ENCODE results near the gene EHMT1.

The EHMT1 gene

GRCh38 chr9:137646341-137646740 lies 27.5 kb downstream of the EHMT1 start:
- TF ChIP-seq FOXP2 (optimal IDR thresholded peaks at IDR 0.05; ENCODE audit: borderline replicate concordance, extremely low read depth, extremely low read length, insufficient read depth) (no peak), POLR2AphosphoS5 (IDR thresholded peaks at IDR 0.05; ENCODE audit: low read depth, low read length) (no peak), SIN3A (IDR thresholded peaks at IDR 0.05; ENCODE audit: borderline replicate concordance, insufficient read depth, low read length) (no peak), TAF1 (IDR thresholded peaks at IDR 0.05; ENCODE audit: borderline replicate concordance, insufficient read depth, low read length) (no peak)
- TF ChIP-seq, protein P1, sequence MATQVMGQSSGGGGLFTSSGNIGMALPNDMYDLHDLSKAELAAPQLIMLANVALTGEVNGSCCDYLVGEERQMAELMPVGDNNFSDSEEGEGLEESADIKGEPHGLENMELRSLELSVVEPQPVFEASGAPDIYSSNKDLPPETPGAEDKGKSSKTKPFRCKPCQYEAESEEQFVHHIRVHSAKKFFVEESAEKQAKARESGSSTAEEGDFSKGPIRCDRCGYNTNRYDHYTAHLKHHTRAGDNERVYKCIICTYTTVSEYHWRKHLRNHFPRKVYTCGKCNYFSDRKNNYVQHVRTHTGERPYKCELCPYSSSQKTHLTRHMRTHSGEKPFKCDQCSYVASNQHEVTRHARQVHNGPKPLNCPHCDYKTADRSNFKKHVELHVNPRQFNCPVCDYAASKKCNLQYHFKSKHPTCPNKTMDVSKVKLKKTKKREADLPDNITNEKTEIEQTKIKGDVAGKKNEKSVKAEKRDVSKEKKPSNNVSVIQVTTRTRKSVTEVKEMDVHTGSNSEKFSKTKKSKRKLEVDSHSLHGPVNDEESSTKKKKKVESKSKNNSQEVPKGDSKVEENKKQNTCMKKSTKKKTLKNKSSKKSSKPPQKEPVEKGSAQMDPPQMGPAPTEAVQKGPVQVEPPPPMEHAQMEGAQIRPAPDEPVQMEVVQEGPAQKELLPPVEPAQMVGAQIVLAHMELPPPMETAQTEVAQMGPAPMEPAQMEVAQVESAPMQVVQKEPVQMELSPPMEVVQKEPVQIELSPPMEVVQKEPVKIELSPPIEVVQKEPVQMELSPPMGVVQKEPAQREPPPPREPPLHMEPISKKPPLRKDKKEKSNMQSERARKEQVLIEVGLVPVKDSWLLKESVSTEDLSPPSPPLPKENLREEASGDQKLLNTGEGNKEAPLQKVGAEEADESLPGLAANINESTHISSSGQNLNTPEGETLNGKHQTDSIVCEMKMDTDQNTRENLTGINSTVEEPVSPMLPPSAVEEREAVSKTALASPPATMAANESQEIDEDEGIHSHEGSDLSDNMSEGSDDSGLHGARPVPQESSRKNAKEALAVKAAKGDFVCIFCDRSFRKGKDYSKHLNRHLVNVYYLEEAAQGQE (IDR thresholded peaks at IDR 0.05; ENCODE audit: insufficient read depth in 1 of 2, low read depth in 2 of 2, low read length in 2 of 2), result no peak

- TF ChIP-seq POLR2AphosphoS5 (IDR thresholded peaks at IDR 0.05; ENCODE audit: low read depth, low read length) (no peak), FOXP2 (optimal IDR thresholded peaks at IDR 0.05; ENCODE audit: borderline replicate concordance, extremely low read depth, extremely low read length, insufficient read depth) (no peak), TAF1 (IDR thresholded peaks at IDR 0.05; ENCODE audit: borderline replicate concordance, insufficient read depth, low read length) (no peak), SIN3A (IDR thresholded peaks at IDR 0.05; ENCODE audit: borderline replicate concordance, insufficient read depth, low read length) (no peak)
- TF ChIP-seq, protein P1 (IDR thresholded peaks at IDR 0.05; ENCODE audit: insufficient read depth in 1 of 2, low read depth in 2 of 2, low read length in 2 of 2), result no peak
Measured at GRCh38 chr9:137647096-137647714, 28.4 kb downstream of the EHMT1 start.

- TF ChIP-seq, protein P1 (IDR thresholded peaks at IDR 0.05; ENCODE audit: insufficient read depth in 1 of 2, low read depth in 2 of 2, low read length in 2 of 2), result no peak
- TF ChIP-seq FOXP2 (optimal IDR thresholded peaks at IDR 0.05; ENCODE audit: borderline replicate concordance, extremely low read depth, extremely low read length, insufficient read depth) (no peak), POLR2AphosphoS5 (IDR thresholded peaks at IDR 0.05; ENCODE audit: low read depth, low read length) (no peak), TAF1 (IDR thresholded peaks at IDR 0.05; ENCODE audit: borderline replicate concordance, insufficient read depth, low read length) (no peak), SIN3A (IDR thresholded peaks at IDR 0.05; ENCODE audit: borderline replicate concordance, insufficient read depth, low read length) (no peak)
Measured at GRCh38 chr9:137648396-137648795, 29.6 kb downstream of the EHMT1 start.

DNA sequence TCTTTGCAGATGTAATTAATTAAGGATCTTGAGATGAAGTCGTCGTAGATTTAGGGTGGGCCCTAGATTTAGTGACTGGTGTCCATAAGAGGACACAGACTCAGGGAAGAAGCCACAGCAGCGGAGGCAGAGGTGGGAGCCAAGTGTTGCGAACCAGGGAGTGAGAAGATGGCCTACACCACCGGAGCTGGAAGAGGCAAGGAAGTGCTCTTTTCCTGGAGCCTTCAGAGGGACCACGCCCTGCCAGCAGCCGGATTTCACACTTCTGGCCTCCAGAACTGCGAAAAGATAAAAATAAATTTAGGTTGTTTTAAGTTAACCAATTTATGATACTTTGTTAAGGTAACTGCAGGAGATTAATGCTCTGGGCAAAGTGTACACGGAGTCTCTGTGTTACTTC lies 30.7 kb downstream of the EHMT1 start:
- TF ChIP-seq SIN3A (IDR thresholded peaks at IDR 0.05; ENCODE audit: borderline replicate concordance, insufficient read depth, low read length) (no peak), TAF1 (IDR thresholded peaks at IDR 0.05; ENCODE audit: borderline replicate concordance, insufficient read depth, low read length) (no peak), FOXP2 (optimal IDR thresholded peaks at IDR 0.05; ENCODE audit: borderline replicate concordance, extremely low read depth, extremely low read length, insufficient read depth) (no peak), POLR2AphosphoS5 (IDR thresholded peaks at IDR 0.05; ENCODE audit: low read depth, low read length) (no peak)
- TF ChIP-seq, protein P1 (IDR thresholded peaks at IDR 0.05; ENCODE audit: insufficient read depth in 1 of 2, low read depth in 2 of 2, low read length in 2 of 2), result no peak
